ENCODE data around the gene ROBO2. TPM values are rescaled to one million over a fixed set of nuclear protein-coding genes. Genes with fewer than 3 reads are reported as not detected.

Gene ROBO2
- total RNA-seq, 2 experiments from 2014 or later: not detected

GRCh38 chr3:77146004-77146403 is 106.1 kb downstream of the ROBO2 start:
- Mint-ChIP-seq H3K27ac (no peak overlapping the region), H3K27me3 (no peaks in the 10 kb centered on the region), H3K36me3 (no peaks in the 10 kb centered on the region), H3K9me3 (peaks cover 6% of the 10 kb centered on the region), H3K4me1 (ENCODE audit: low read depth) (no peaks in the 10 kb centered on the region), H3K4me3 (no peak overlapping the region)
- POLR2A ChIA-PET: no interaction called here
- DNase-seq: no peak
- intact Hi-C loops (cut with micrococcal nuclease): no loop called here
- CTCF ChIA-PET: no interaction called here

- no peak overlapping the region for H3K27ac Mint-ChIP-seq
- no peak overlapping the region for H3K4me3 Mint-ChIP-seq
These were observed 108.1 kb downstream of the ROBO2 start for GRCh38 chr3:77147836-77148578.

GRCh38 chr3:77149382-77149781 is 109.5 kb downstream of the ROBO2 start:
- H3K27ac Mint-ChIP-seq: no peak overlapping the region
- ChIA-PET POLR2A (no interaction called here), CTCF (no interaction called here)
- no peaks in the 10 kb centered on the region for H3K27me3 Mint-ChIP-seq
- H3K9me3 Mint-ChIP-seq: peaks cover 4% of the 10 kb centered on the region
- no peak overlapping the region for H3K4me3 Mint-ChIP-seq
- intact Hi-C loops (cut with micrococcal nuclease): no loop called here
- H3K36me3 Mint-ChIP-seq: no peaks in the 10 kb centered on the region
- no peak for DNase-seq
- H3K4me1 Mint-ChIP-seq (ENCODE audit: low read depth): no peaks in the 10 kb centered on the region

More at GRCh38 chr3:77147836-77148578, 108.1 kb downstream of the ROBO2 start:
- no peaks in the 10 kb centered on the region for H3K4me1 Mint-ChIP-seq (ENCODE audit: low read depth)
- H3K36me3 Mint-ChIP-seq: no peaks in the 10 kb centered on the region
- no peaks in the 10 kb centered on the region for H3K27me3 Mint-ChIP-seq
- DNase-seq: no peak
- POLR2A ChIA-PET: no interaction called here
- CTCF ChIA-PET: no interaction called here
- intact Hi-C loops (cut with micrococcal nuclease): no loop called here
- peaks cover 8% of the 10 kb centered on the region for H3K9me3 Mint-ChIP-seq

- Mint-ChIP-seq H3K27ac (no peak overlapping the region), H3K36me3 (no peaks in the 10 kb centered on the region), H3K4me3 (no peak overlapping the region), H3K9me3 (peaks cover 6% of the 10 kb centered on the region), H3K4me1 (ENCODE audit: low read depth) (no peaks in the 10 kb centered on the region), H3K27me3 (no peaks in the 10 kb centered on the region)
- no peak for DNase-seq
- ChIA-PET CTCF (no interaction called here), POLR2A (no interaction called here)
- intact Hi-C loops (cut with micrococcal nuclease): no loop called here
These were observed 110.1 kb downstream of the ROBO2 start for GRCh38 chr3:77150028-77150427.

- ChIA-PET POLR2A (no interaction called here), CTCF (no interaction called here)
- Mint-ChIP-seq H3K27me3 (no peaks in the 10 kb centered on the region), H3K4me3 (no peak overlapping the region), H3K9me3 (peaks cover 8% of the 10 kb centered on the region), H3K4me1 (ENCODE audit: low read depth) (no peaks in the 10 kb centered on the region), H3K27ac (no peak overlapping the region), H3K36me3 (no peaks in the 10 kb centered on the region)
- intact Hi-C loops (cut with micrococcal nuclease): no loop called here
- DNase-seq: no peak
These were observed 110.9 kb downstream of the ROBO2 start for GRCh38 chr3:77150759-77151158.

- ChIA-PET POLR2A (no interaction called here), CTCF (no interaction called here)
- no peak for DNase-seq
- Mint-ChIP-seq H3K27me3 (no peaks in the 10 kb centered on the region), H3K36me3 (no peaks in the 10 kb centered on the region), H3K9me3 (peaks cover 16% of the 10 kb centered on the region), H3K4me1 (ENCODE audit: low read depth) (no peaks in the 10 kb centered on the region), H3K27ac (no peak overlapping the region), H3K4me3 (no peak overlapping the region)
- intact Hi-C loops (cut with micrococcal nuclease): no loop called here
These were observed 119.1 kb downstream of the ROBO2 start for GRCh38 chr3:77158730-77159581.

- POLR2A ChIA-PET: no interaction called here
- H3K9me3 Mint-ChIP-seq: peaks cover 9% of the 10 kb centered on the region
- no peak overlapping the region for H3K4me3 Mint-ChIP-seq
- no peak for DNase-seq
- H3K36me3 Mint-ChIP-seq: no peaks in the 10 kb centered on the region
- no peaks in the 10 kb centered on the region for H3K4me1 Mint-ChIP-seq (ENCODE audit: low read depth)
- CTCF ChIA-PET: no interaction called here
- no peak overlapping the region for H3K27ac Mint-ChIP-seq
- intact Hi-C loops (cut with micrococcal nuclease): no loop called here
- no peaks in the 10 kb centered on the region for H3K27me3 Mint-ChIP-seq
These were observed 121.1 kb downstream of the ROBO2 start for GRCh38 chr3:77160931-77161497.

- ChIA-PET CTCF (no interaction called here), POLR2A (no interaction called here)
- Mint-ChIP-seq H3K27ac (no peak overlapping the region), H3K9me3 (peaks cover 16% of the 10 kb centered on the region), H3K4me1 (ENCODE audit: low read depth) (no peaks in the 10 kb centered on the region), H3K4me3 (no peak overlapping the region), H3K36me3 (no peaks in the 10 kb centered on the region), H3K27me3 (no peaks in the 10 kb centered on the region)
- no peak for DNase-seq
- intact Hi-C loops (cut with micrococcal nuclease): no loop called here
These were observed 129.9 kb downstream of the ROBO2 start for GRCh38 chr3:77169823-77170222.

- no peaks in the 10 kb centered on the region for H3K36me3 Mint-ChIP-seq
- CTCF ChIA-PET: no interaction called here
- DNase-seq: no peak
- intact Hi-C loops (cut with micrococcal nuclease): no loop called here
- POLR2A ChIA-PET: no interaction called here
- H3K9me3 Mint-ChIP-seq: peaks cover 21% of the 10 kb centered on the region
- H3K4me3 Mint-ChIP-seq: no peak overlapping the region
- H3K27ac Mint-ChIP-seq: no peak overlapping the region
- H3K4me1 Mint-ChIP-seq (ENCODE audit: low read depth): no peaks in the 10 kb centered on the region
- H3K27me3 Mint-ChIP-seq: no peaks in the 10 kb centered on the region
These were observed 131.1 kb downstream of the ROBO2 start for GRCh38 chr3:77171026-77171425.

- intact Hi-C loops (cut with micrococcal nuclease): no loop called here
- Mint-ChIP-seq H3K36me3 (no peaks in the 10 kb centered on the region), H3K27ac (no peak overlapping the region), H3K4me3 (no peak overlapping the region), H3K27me3 (no peaks in the 10 kb centered on the region), H3K9me3 (peaks cover 13% of the 10 kb centered on the region), H3K4me1 (ENCODE audit: low read depth) (no peaks in the 10 kb centered on the region)
- ChIA-PET CTCF (no interaction called here), POLR2A (no interaction called here)
- DNase-seq: no peak
These were observed 139.9 kb downstream of the ROBO2 start for GRCh38 chr3:77179762-77180161.

- no peak for DNase-seq
- peaks cover 14% of the 10 kb centered on the region for H3K9me3 Mint-ChIP-seq
- POLR2A ChIA-PET: no interaction called here
- intact Hi-C loops (cut with micrococcal nuclease): no loop called here
- H3K4me3 Mint-ChIP-seq: no peak overlapping the region
- H3K27me3 Mint-ChIP-seq: no peaks in the 10 kb centered on the region
- H3K36me3 Mint-ChIP-seq: no peaks in the 10 kb centered on the region
- CTCF ChIA-PET: no interaction called here
- H3K27ac Mint-ChIP-seq: no peak overlapping the region
- H3K4me1 Mint-ChIP-seq (ENCODE audit: low read depth): no peaks in the 10 kb centered on the region
These were observed 142.4 kb downstream of the ROBO2 start for GRCh38 chr3:77182341-77182740.

GRCh38 chr3:77186319-77186718 is 146.4 kb downstream of the ROBO2 start:
- Mint-ChIP-seq H3K9me3 (peaks cover 14% of the 10 kb centered on the region), H3K27ac (no peak overlapping the region), H3K4me1 (ENCODE audit: low read depth) (no peaks in the 10 kb centered on the region), H3K4me3 (no peak overlapping the region), H3K27me3 (no peaks in the 10 kb centered on the region), H3K36me3 (no peaks in the 10 kb centered on the region)
- CTCF ChIA-PET: no interaction called here
- intact Hi-C loops (cut with micrococcal nuclease): no loop called here
- no peak for DNase-seq
- POLR2A ChIA-PET: no interaction called here

- intact Hi-C loops (cut with micrococcal nuclease): no loop called here
- POLR2A ChIA-PET: no interaction called here
- Mint-ChIP-seq H3K4me3 (no peak overlapping the region), H3K4me1 (ENCODE audit: low read depth) (no peaks in the 10 kb centered on the region), H3K9me3 (peaks cover 15% of the 10 kb centered on the region), H3K27ac (no peak overlapping the region), H3K36me3 (no peaks in the 10 kb centered on the region), H3K27me3 (no peaks in the 10 kb centered on the region)
- no peak for DNase-seq
- CTCF ChIA-PET: no interaction called here
These were observed 146.8 kb downstream of the ROBO2 start for GRCh38 chr3:77186728-77187127.

All from activated CD4-positive, alpha-beta memory T cell treated with anti-CD3 and anti-CD28 coated beads for 36 hours (primary cell).